ACHN (cell line): ENCODE results near the gene CLTB.
"Not testable (repeated sequence)": the region's sequence is repeated elsewhere in the genome, so short reads cannot be mapped to it uniquely, and the experiment has no call there.

Experiments used
- DNase-seq: peaks from one replicate; pipeline ENCODE4 v3.0.0-alpha.2; 2015
- in situ Hi-C: cut with HindIII; loops from 2 replicates; pipeline ENCODE4 v1.10.0; 2017; ENCODE audit warnings: low sequenced_read_pairs, low pct_ligation_motif_present, low pct_unique_long_range_greater_than_20kb

The CLTB gene

DNA sequence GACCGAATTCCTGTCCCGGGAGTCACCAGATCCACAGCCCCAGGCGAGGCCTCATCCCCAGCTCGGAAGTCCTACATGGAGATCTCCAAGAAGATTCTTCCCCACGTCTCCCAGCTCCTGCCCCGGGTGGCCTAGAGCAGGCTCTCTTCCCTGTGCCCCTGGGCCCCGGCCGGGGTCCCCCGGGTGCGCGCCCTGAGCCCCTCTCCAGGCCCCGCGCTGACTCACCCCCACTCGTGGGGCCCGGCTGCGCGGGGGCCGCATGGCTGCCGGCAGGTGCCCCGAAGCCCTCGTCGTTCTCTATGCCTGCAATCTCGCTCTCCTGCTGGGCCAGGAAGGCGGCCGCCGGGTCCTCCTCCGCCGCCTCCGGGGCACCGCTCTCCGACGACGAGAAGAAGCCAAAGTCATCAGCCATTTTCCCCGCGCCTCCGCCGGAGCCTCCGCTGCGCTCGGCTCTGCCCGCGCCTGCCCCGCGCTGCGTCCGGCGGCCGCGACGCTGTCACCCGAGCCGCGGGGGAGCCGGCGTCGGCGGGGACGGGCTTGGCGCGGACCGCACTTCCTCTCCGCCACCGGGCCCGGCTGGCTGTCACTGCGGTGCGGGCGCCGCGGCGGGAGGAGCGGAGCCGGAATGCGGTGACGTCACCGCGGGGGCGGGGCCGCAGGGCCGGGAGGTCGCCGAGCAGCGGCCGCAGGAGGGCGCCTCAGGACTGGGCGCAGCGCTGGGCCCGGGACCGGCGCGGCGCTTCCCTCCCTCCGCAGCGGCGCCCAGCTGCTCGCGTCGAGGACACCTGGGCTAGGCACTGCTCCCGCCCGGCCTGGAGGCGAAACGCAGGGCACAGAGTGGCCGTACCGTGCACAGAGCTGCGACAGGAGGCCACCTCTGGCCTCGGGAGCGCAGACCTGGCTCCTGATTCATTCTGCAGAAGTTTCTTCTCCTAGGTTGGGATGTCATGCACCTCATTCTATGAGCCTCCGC is at the start of gene CLTB:
Gene CLTB, minus strand, starts transcription at position 588 of the 973 bp plus-strand sequence. Its CDS starts 176 bp downstream, at position 412.
- in situ Hi-C loops = no loop called here
- peak; percentile 79 for DNase-seq

DNA sequence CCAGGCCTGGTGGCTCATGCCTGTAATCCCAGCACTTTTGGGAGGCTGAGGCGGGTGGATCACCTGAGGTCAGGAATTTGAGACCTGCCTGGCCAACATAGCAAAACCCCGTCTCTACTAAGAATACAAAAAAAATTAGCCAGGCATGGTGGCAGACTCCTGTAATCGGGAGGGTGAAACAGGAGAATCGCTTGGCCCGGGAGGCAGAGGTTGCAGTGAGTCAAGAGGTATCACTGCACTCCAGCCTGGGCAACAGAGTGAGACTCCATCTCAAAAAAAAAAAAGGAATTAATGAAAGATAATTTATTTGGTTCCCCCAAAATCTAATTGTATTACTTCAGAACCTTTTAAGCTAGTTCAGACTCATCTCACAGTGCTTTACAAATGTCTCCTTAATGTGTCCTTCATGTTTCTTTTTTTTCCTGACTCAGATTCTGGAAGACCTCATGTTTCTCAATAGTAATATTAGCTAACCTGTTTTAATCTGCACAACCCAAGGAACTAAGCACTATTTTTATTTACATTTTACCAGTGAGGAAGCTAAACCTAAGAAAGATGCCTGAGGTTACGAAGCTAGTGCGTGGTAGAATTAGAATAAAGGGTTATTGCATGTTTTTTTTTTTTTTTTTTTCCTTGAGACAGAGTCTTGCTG is 46.9 kb upstream of the CLTB start:
- in situ Hi-C loops = no loop called here
- DNase-seq = no peak

- no peak for DNase-seq
- in situ Hi-C loops = no loop called here
These were observed 45.0 kb upstream of the CLTB start for GRCh38 chr5:176461349-176461748.

DNA sequence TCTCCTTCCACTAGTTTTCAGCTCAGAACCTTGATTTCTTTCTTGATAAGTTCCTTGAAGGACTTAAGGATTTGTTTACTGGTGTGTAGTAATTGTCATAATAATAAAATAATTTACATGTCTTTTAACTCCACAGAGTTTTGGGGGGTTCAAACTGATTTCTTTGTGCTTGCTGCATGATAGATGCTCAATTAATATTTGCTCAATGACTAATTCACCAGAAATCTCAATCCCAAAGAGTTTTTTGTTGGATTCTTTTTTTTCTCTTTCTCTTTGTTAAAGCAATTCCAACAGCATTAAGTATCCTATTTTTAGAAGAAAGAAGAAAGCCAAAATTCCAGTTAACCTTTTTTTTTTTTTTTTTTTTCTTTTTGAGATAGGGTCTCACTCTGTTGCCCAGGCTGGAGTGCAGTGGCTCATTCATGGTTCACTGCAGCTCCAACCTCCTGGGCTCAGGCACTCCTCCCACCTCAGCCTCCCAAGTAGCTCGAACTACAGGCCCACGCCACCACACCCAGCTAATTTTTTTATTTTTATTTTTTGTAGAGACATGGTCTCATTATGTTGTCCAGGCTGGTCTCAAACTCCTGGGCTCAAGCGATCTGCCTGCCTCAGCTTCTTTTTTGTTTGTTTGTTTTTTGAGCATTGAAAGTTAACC is 42.7 kb upstream of the CLTB start:
- DNase-seq = no peak
- in situ Hi-C loops = no loop called here

GRCh38 chr5:176454724-176455394 is 38.5 kb upstream of the CLTB start:
- DNase-seq = no peak
- in situ Hi-C loops = no loop called here

GRCh38 chr5:176450077-176450476 is 33.7 kb upstream of the CLTB start:
- DNase-seq = no peak
- in situ Hi-C loops = no loop called here

GRCh38 chr5:176447978-176448608 is 31.8 kb upstream of the CLTB start, which contains the start of gene FAF2:
Gene FAF2, plus strand, starts transcription at chr5:176448385. Its CDS starts 23 bp downstream, at chr5:176448408.
- in situ Hi-C loops = no loop called here
- peak; percentile 97 for DNase-seq

- in situ Hi-C loops = no loop called here
- no peak for DNase-seq
These were observed 31.2 kb upstream of the CLTB start for GRCh38 chr5:176447591-176447977.

GRCh38 chr5:176446884-176447590 is 30.7 kb upstream of the CLTB start:
- DNase-seq = peak; percentile 2

DNA sequence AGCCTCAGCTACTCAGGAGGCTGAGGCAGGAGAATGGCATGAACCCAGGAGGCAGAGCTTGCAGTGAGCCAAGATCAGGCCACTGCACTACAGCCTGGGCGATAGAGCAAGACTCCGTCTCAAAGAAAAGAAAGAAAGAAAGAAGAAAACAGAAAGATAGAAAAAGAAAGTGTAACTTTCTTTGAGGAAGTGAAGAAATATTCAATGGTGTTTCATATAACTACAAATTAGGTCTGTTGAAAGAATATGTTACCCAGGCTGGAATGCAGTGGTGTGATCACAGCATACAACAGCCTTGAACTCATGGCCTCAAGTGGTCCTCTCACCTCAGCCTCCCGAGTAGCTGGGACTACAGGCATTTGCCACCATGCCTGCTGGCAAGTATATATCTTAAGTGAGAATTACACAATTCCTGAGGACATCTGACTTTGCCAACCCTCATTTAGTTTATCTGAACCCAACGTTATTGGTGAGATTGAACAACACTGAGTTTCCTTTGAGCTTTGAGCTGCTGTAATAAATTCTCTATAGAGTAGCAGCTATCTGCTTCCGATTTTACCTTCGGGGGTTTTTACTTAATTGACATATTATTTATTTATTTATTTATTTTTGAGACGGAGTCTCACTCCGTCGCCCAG is 29.8 kb upstream of the CLTB start:
- no peak for DNase-seq
- in situ Hi-C loops = no loop called here

More at GRCh38 chr5:176446884-176447590, 30.7 kb upstream of the CLTB start:
- in situ Hi-C loops = no loop called here

DNA sequence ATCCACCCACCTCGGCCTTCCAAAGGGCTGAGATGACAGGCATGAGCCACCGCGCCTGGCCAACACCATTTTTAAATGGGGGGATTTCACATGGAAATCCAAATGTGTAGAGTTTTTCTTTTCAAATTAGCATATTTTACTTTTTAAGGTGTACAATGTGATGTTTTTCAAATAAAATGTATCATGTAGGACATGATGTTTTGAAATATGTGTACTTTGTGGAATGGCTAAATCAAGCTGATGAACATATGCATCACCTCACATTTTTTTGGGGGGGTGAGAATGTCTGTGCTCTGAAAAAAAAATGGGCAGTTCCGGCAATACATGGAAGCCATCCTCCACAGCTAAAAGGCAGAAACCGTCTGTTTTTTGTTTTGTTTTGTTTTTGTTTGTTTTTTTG is 28.4 kb upstream of the CLTB start:
- in situ Hi-C loops = no loop called here
- DNase-seq = no peak

DNA sequence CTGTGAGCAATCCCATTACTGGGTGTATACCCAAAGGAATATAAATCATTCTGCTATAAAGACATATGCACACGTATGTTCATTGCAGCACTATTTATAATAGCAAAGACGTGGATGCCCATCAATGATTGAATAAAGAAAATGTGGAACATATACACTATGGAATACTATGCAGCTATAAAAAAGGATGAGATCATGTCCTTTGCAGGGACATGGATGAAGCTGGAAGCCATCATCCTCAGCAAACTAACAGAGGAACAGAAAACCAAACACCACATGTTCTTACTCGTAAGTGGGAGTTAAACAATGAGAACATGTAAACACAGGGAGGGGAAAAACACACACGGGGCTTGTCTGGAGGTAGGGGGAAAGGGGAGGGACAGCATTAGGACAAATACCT is 26.6 kb upstream of the CLTB start:
- DNase-seq, in situ Hi-C loops: not testable (repeated sequence)

- no peak for DNase-seq
- in situ Hi-C loops = no loop called here
These were observed 25.6 kb upstream of the CLTB start for GRCh38 chr5:176441921-176442323.

- DNase-seq = no peak
- in situ Hi-C loops = no loop called here
These were observed 24.8 kb upstream of the CLTB start for GRCh38 chr5:176440927-176441706.

DNA sequence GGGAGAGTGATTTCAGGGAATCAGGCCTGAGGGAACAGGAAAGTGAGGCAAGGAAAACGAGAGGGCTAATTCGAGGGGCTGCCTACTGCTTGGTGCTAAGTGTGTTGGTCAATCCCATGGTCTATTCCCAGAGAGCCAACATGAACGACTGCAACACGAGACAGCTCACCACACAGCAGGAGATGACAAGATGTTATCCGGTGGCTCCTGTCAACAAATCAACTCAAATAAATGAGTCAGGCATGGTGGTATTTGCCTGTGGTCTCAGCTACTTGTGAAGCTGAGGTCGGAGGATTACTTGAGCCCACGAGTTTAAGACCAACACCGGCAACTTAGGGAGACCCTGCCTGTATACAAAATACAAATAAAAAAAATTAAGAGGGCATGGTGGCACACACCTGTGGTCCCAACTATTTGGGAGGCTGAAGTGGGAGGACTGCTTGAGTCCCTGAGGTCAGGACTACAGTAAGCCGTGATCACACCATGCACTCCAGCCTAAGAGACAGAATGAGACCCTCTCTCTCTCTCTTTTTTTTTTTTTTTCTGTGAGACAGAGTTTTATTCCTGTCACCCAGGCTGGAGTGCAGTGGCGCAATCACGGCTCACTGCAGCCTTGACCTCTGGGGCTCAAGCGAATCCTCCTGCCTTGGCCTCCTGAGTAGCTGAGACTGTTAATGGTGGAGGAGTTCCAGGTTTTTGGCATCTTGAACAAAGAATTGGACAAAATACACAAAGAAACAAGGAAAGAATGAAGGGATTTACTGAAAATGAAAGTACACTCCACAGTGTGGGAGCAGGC is 22.8 kb upstream of the CLTB start:
- DNase-seq = no peak
- in situ Hi-C loops = no loop called here

DNA sequence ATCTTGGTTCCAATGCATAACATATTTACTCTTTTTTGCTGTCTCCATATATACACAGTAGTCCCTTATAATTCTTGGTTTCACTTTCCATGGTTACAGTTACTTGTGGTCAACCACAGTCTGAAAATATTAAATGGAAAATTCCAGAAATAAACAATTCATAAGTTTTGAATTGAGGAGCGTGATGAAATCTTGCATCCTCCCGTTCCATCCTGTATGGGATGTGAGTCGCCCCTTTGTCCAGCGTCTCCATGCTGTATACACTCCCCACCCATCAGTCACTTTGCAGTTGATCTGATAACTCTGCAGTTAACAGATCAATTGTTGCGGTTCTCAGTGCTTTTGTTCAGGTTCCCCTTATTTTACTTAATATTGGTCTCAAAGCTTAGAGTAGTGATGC is 20.3 kb upstream of the CLTB start:
- no peak for DNase-seq
- in situ Hi-C loops = no loop called here
